Keratinocyte (primary cell): ENCODE measurements around the gene TNS2. TPM values are rescaled to one million over a fixed set of nuclear protein-coding genes. Genes with fewer than 3 reads are reported as not detected.

Experiments used
- DNase-seq: peaks from one replicate; pipeline ENCODE4 v3.0.0-alpha.2; 2011; ENCODE audit warnings: low read depth, missing footprints, low spot score
- FAIRE-seq: peaks from 2 replicates; lab custom pipeline; 2011; peaks lifted over from hg19 to GRCh38; lab: Jason Lieb, UNC
- H2AFZ ChIP-seq: 2 replicates; pipeline ENCODE4 v1.6.0; 2012; ENCODE audit warnings: low read length, control low read depth, inconsistent platforms; ENCODE audit not compliant: control insufficient read depth
- H3K27ac ChIP-seq: 2 replicates; pipeline ENCODE4 v1.5.1; 2011; ENCODE audit warnings: low read length; ENCODE audit not compliant: control insufficient read depth, insufficient read depth
- H3K27me3 ChIP-seq: 3 replicates; pipeline ENCODE4 v1.6.0; 2011; ENCODE audit warnings: low read length; ENCODE audit not compliant: control insufficient read depth, insufficient read depth; ENCODE audit errors: extremely low read depth
- H3K36me3 ChIP-seq, 2 experiments: 2 replicates in 1 of 2; 3 replicates in 1 of 2; pipeline ENCODE4 v1.5.1; 2011; ENCODE audit warnings: low read length in 2 of 2, mild to moderate bottlenecking in 1 of 2; ENCODE audit not compliant: control insufficient read depth in 2 of 2, insufficient read depth in 2 of 2; ENCODE audit errors: extremely low read depth in 1 of 2
- H3K4me1 ChIP-seq: 3 replicates; pipeline ENCODE4 v1.5.1; 2011; ENCODE audit warnings: low read length; ENCODE audit not compliant: control insufficient read depth, insufficient read depth; ENCODE audit errors: extremely low read depth
- H3K4me2 ChIP-seq: 3 replicates; pipeline ENCODE4 v1.6.0; 2011; ENCODE audit warnings: low read depth, low read length; ENCODE audit not compliant: control insufficient read depth, insufficient read depth; ENCODE audit errors: extremely low read depth
- H3K4me3 ChIP-seq, 3 experiments: fragments of 200-600 bp in 1 of 3; sonication (generic) in 1 of 3; 2 replicates in 2 of 3; 3 replicates in 1 of 3; pipeline ENCODE4 v1.5.1; 2011 to 2016; ENCODE audit warnings: low read length in 3 of 3, mild to moderate bottlenecking in 3 of 3, control low read depth in 2 of 3, inconsistent platforms in 1 of 3, low read depth in 1 of 3, mixed read lengths in 1 of 3, mixed run types in 1 of 3, moderate library complexity in 1 of 3; ENCODE audit not compliant: control insufficient read depth in 2 of 3, insufficient read depth in 2 of 3; ENCODE audit errors: extremely low read depth in 1 of 3
- H3K79me2 ChIP-seq: 2 replicates; pipeline ENCODE4 v1.6.0; 2012; ENCODE audit warnings: low read length; ENCODE audit not compliant: control insufficient read depth, insufficient read depth
- H3K9ac ChIP-seq: 3 replicates; pipeline ENCODE4 v1.6.0; 2011; ENCODE audit warnings: low read length; ENCODE audit not compliant: control insufficient read depth, insufficient read depth; ENCODE audit errors: extremely low read depth
- H3K9me1 ChIP-seq: 3 replicates; pipeline ENCODE4 v1.6.0; 2011; ENCODE audit warnings: low read length; ENCODE audit not compliant: control insufficient read depth, insufficient read depth; ENCODE audit errors: extremely low read depth
- H3K9me3 ChIP-seq: 2 replicates; pipeline ENCODE4 v1.5.1; 2012; ENCODE audit warnings: low read depth, low read length; ENCODE audit not compliant: control insufficient read depth
- H4K20me1 ChIP-seq: 3 replicates; pipeline ENCODE4 v1.6.0; 2011; ENCODE audit warnings: low read length; ENCODE audit not compliant: control insufficient read depth, insufficient read depth; ENCODE audit errors: extremely low read depth
- CTCF ChIP-seq, 3 experiments: IDR thresholded peaks in 1 of 3; conservative IDR thresholded peaks in 1 of 3; optimal IDR thresholded peaks in 1 of 3; 2 replicates in 2 of 3; 3 replicates in 1 of 3; pipeline versions ENCODE3 to v1.5.1; 2011; ENCODE audit warnings: low read length in 3 of 3, mild to moderate bottlenecking in 3 of 3, moderate library complexity in 2 of 3, control low read depth in 1 of 3, inconsistent platforms in 1 of 3; ENCODE audit not compliant: insufficient read depth in 2 of 3; ENCODE audit errors: extremely low read depth in 1 of 3
- EZH2 ChIP-seq: IDR thresholded peaks from one replicate; pipeline ENCODE4 v1.6.1; 2012; ENCODE audit warnings: inconsistent platforms, mild to moderate bottlenecking, low read length, moderate library complexity
- dilution Hi-C: fragments of 300-500 bp; cut with MboI; formaldehyde crosslinking; loops from one replicate; pipeline ENCODE4 v1.7.0; 2020; ENCODE audit warnings: low sequenced_read_pairs; ENCODE audit not compliant: extremely low pct_ligation_motif_present
- polyA plus RNA-seq, 5 experiments: library from polyadenylated mRNA; depleted of rRNA in 3 of 5; stranded (reverse) in 3 of 5; stranded (forward) in 1 of 5; unstranded in 1 of 5; fragments of >200 nt; gene quantifications; 1 replicate in 1 of 5; 2 replicates in 3 of 5; 3 replicates in 1 of 5; pipeline versions ENCODE4 v1.2.1 to v1.2.3, GENCODE V29; 2011 to 2012; ENCODE audit warnings: missing spikeins in 2 of 5, low read depth in 1 of 5, low replicate concordance in 1 of 5
- small RNA-seq, 3 experiments: library from RNA; depleted of rRNA; stranded (forward); fragments of <200 nt; gene quantifications; one replicate each; pipeline ENCODE3, GENCODE V24; 2012; ENCODE audit warnings: low read depth in 3 of 3, low replicate concordance in 1 of 3; ENCODE audit not compliant: insufficient read length in 3 of 3

Gene TNS2
- polyA plus RNA-seq, 1 donor (not counting 4 experiments of a cell fraction or from before 2014, with no cell fraction given) = 0.80 TPM

GRCh38 chr12:53113136-53113705, 63.4 kb downstream of the TNS2 start:
- no peaks in the 10 kb centered on the region for H3K36me3 ChIP-seq
- DNase-seq (no peak), FAIRE-seq (no peak)
- dilution Hi-C loops = no loop called here
- H3K27ac ChIP-seq = no peak overlapping the region
- H3K9me3 ChIP-seq = no peaks in the 10 kb centered on the region
- no peaks in the 10 kb centered on the region for H3K79me2 ChIP-seq
- H3K9ac ChIP-seq = no peak overlapping the region
- TF ChIP-seq CTCF (optimal IDR thresholded peaks at IDR 0.05 in 1 of 3, IDR thresholded peaks at IDR 0.05 in 1 of 3, conservative IDR thresholded peaks at IDR 0.05 in 1 of 3; ENCODE audit: extremely low read depth in 1 of 3, insufficient read depth in 2 of 3, low read length in 3 of 3) = no peak
- TF ChIP-seq EZH2 = no peak
- no peaks in the 10 kb centered on the region for H3K9me1 ChIP-seq
- H3K4me1 ChIP-seq = no peaks in the 10 kb centered on the region
- no peak overlapping the region for H2AFZ ChIP-seq
- no peaks in the 10 kb centered on the region for H3K27me3 ChIP-seq
- H3K4me2 ChIP-seq = no peak overlapping the region
- no peak overlapping the region for H3K4me3 ChIP-seq
- no peaks in the 10 kb centered on the region for H4K20me1 ChIP-seq

- H3K4me2 ChIP-seq = no peak overlapping the region
- H3K27me3 ChIP-seq = no peaks in the 10 kb centered on the region
- H3K36me3 ChIP-seq = no peaks in the 10 kb centered on the region
- H2AFZ ChIP-seq = no peak overlapping the region
- H3K4me3 ChIP-seq = no peak overlapping the region
- no peaks in the 10 kb centered on the region for H3K9me3 ChIP-seq
- no peaks in the 10 kb centered on the region for H4K20me1 ChIP-seq
- dilution Hi-C loops = no loop called here
- no peak overlapping the region for H3K27ac ChIP-seq
- no peaks in the 10 kb centered on the region for H3K4me1 ChIP-seq
- no peak for DNase-seq
- TF ChIP-seq EZH2 (no peak), CTCF (optimal IDR thresholded peaks at IDR 0.05 in 1 of 3, IDR thresholded peaks at IDR 0.05 in 1 of 3, conservative IDR thresholded peaks at IDR 0.05 in 1 of 3; ENCODE audit: extremely low read depth in 1 of 3, insufficient read depth in 2 of 3, low read length in 3 of 3) (no peak)
- no peak for FAIRE-seq
- no peaks in the 10 kb centered on the region for H3K9me1 ChIP-seq
- H3K9ac ChIP-seq = no peak overlapping the region
- H3K79me2 ChIP-seq = no peaks in the 10 kb centered on the region
Observed at GRCh38 chr12:53113951-53114350, 64.1 kb downstream of the TNS2 start.

Small RNA genes within 50 kb of the gene (small RNA-seq; reads per million reads assigned to genes)
- gene MIR6757 = 0 reads per million in 3 experiments

Other genes starting within 250 kb of the TNS2 start
- 1.9 to 3.4 TPM (median 2.0 TPM) in 3 replicates for gene KRT4, start 235.9 kb upstream of the TNS2 start, polyA plus RNA-seq
- 0.09 to 0.22 TPM (median 0.12 TPM) in 3 replicates for gene KRT79, start 215.8 kb upstream of the TNS2 start, polyA plus RNA-seq
- gene KRT78, start 201.1 kb upstream of the TNS2 start, polyA plus RNA-seq = 0.49 to 1.7 TPM (median 0.96 TPM) in 3 replicates
- gene KRT8, start 145.0 kb upstream of the TNS2 start, polyA plus RNA-seq = 151 to 286 TPM (median 160 TPM) in 3 replicates
- gene KRT18, start 100.9 kb upstream of the TNS2 start, polyA plus RNA-seq = 75.1 to 423 TPM (median 182 TPM) in 3 replicates
- 323 to 422 TPM (median 378 TPM) in 3 replicates for gene EIF4B, start 43.6 kb upstream of the TNS2 start, polyA plus RNA-seq
- gene SPRYD3, start 29.3 kb downstream of the TNS2 start, polyA plus RNA-seq = 27.5 to 34.2 TPM (median 32.4 TPM) in 3 replicates
- gene IGFBP6, start 47.6 kb downstream of the TNS2 start, polyA plus RNA-seq = 30.1 to 44.9 TPM (median 44.7 TPM) in 3 replicates
- 0.08 TPM in 1 of 3 replicates, not detected in the others for gene SOAT2, start 53.4 kb downstream of the TNS2 start, polyA plus RNA-seq
- gene ZNF740, start 130.7 kb downstream of the TNS2 start, polyA plus RNA-seq = 6.5 to 11.8 TPM (median 10.3 TPM) in 3 replicates
- 7.9 to 29.5 TPM (median 19.5 TPM) in 3 replicates for gene CSAD, start 130.9 kb downstream of the TNS2 start, polyA plus RNA-seq
- 0.58 to 2.4 TPM (median 0.83 TPM) in 3 replicates for gene ITGB7, start 157.2 kb downstream of the TNS2 start, polyA plus RNA-seq
- gene RARG, start 182.1 kb downstream of the TNS2 start, polyA plus RNA-seq = 26.4 to 31.5 TPM (median 30.9 TPM) in 3 replicates
- 0.80 to 3.7 TPM (median 3.7 TPM) in 3 replicates for gene ESPL1, start 218.2 kb downstream of the TNS2 start, polyA plus RNA-seq
- 546 to 674 TPM (median 659 TPM) in 3 replicates for gene PFDN5, start 245.5 kb downstream of the TNS2 start, polyA plus RNA-seq
- gene MYG1, start 249.6 kb downstream of the TNS2 start, polyA plus RNA-seq = 24.2 to 31.9 TPM (median 27.2 TPM) in 3 replicates